Chondrocyte (in vitro differentiated cells): Measurements from ENCODE around the gene RPL27A. TPM values are rescaled to one million over a fixed set of nuclear protein-coding genes. Genes with fewer than 3 reads are reported as not detected.

Experiments used
- DNase-seq: peaks from one replicate; pipeline ENCODE4 v3.0.0; 2021; ENCODE audit warnings: mixed read lengths, low spot score
- H3K27ac Mint-ChIP-seq: one replicate; pipeline ENCODE4 v1.8.0; 2021; ENCODE audit warnings: mild to moderate bottlenecking, moderate library complexity, mixed read lengths; ENCODE audit not compliant: unreplicated experiment
- H3K27me3 Mint-ChIP-seq: 2 replicates; pipeline ENCODE4 v1.8.0; 2021; ENCODE audit warnings: low read depth, mixed read lengths
- H3K36me3 Mint-ChIP-seq: 2 replicates; pipeline ENCODE4 v1.8.0; 2021; ENCODE audit warnings: low read depth, mixed read lengths
- H3K4me1 Mint-ChIP-seq: 2 replicates; pipeline ENCODE4 v1.8.0; 2021; ENCODE audit warnings: low read depth, mild to moderate bottlenecking, mixed read lengths
- H3K4me3 Mint-ChIP-seq: one replicate; pipeline ENCODE4 v1.8.0; 2021; ENCODE audit warnings: mild to moderate bottlenecking, moderate library complexity, mixed read lengths; ENCODE audit not compliant: unreplicated experiment
- H3K9me3 Mint-ChIP-seq: 2 replicates; pipeline ENCODE4 v1.8.0; 2021; ENCODE audit warnings: low read depth, mixed read lengths
- total RNA-seq: library from RNA; stranded (reverse); gene quantifications from 3 replicates; pipeline ENCODE4 v1.2.1, GENCODE V29; 2021
- TF ChIP-seq, protein P1 (sequence below): fragments of 200-600 bp; sonication (generic); IDR thresholded peaks from 2 replicates; pipeline ENCODE4 v1.5.0; 2021; ENCODE audit warnings: antibody characterized with exemption, mild to moderate bottlenecking, moderate library complexity

Gene RPL27A
- total RNA-seq, 1 donor from 2014 or later, result 546 TPM

GRCh38 chr11:8640267-8640906, 42.2 kb upstream of the RPL27A start:
- Mint-ChIP-seq H3K36me3 (peaks cover 23% of the 10 kb centered on the region), H3K27ac (no peak overlapping the region), H3K4me1 (no peaks in the 10 kb centered on the region), H3K9me3 (peaks cover 9% of the 10 kb centered on the region), H3K27me3 (no peaks in the 10 kb centered on the region), H3K4me3 (no peak overlapping the region)
- TF ChIP-seq, protein P1, sequence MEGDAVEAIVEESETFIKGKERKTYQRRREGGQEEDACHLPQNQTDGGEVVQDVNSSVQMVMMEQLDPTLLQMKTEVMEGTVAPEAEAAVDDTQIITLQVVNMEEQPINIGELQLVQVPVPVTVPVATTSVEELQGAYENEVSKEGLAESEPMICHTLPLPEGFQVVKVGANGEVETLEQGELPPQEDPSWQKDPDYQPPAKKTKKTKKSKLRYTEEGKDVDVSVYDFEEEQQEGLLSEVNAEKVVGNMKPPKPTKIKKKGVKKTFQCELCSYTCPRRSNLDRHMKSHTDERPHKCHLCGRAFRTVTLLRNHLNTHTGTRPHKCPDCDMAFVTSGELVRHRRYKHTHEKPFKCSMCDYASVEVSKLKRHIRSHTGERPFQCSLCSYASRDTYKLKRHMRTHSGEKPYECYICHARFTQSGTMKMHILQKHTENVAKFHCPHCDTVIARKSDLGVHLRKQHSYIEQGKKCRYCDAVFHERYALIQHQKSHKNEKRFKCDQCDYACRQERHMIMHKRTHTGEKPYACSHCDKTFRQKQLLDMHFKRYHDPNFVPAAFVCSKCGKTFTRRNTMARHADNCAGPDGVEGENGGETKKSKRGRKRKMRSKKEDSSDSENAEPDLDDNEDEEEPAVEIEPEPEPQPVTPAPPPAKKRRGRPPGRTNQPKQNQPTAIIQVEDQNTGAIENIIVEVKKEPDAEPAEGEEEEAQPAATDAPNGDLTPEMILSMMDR, result no peak
- DNase-seq, result no peak

DNA sequence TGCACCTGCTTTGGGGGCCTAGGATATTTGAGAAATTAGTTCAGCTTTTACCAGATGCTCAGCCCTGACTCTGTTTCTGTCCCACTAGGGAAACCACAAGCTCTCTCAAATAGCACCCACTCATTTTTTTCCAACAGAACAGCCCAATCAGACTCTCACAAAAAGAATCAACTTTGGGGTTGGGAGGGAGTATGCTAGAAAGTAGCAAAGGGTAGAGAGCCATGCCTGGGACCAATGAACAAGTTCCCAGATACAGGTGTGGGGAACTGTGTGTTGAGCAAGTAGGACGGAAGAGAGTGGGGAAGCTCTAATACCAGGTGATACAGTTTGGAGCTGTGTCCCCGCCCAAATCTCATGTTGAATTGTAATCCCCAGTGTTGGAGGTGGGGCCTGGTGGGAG, 41.3 kb upstream of the RPL27A start:
- H3K4me1 Mint-ChIP-seq, result no peaks in the 10 kb centered on the region
- no peak overlapping the region for H3K27ac Mint-ChIP-seq
- DNase-seq, result no peak
- H3K9me3 Mint-ChIP-seq, result peaks cover 4% of the 10 kb centered on the region
- no peaks in the 10 kb centered on the region for H3K27me3 Mint-ChIP-seq
- no peak overlapping the region for H3K4me3 Mint-ChIP-seq
- H3K36me3 Mint-ChIP-seq, result peaks cover 16% of the 10 kb centered on the region
- TF ChIP-seq, protein P1, result no peak

DNA sequence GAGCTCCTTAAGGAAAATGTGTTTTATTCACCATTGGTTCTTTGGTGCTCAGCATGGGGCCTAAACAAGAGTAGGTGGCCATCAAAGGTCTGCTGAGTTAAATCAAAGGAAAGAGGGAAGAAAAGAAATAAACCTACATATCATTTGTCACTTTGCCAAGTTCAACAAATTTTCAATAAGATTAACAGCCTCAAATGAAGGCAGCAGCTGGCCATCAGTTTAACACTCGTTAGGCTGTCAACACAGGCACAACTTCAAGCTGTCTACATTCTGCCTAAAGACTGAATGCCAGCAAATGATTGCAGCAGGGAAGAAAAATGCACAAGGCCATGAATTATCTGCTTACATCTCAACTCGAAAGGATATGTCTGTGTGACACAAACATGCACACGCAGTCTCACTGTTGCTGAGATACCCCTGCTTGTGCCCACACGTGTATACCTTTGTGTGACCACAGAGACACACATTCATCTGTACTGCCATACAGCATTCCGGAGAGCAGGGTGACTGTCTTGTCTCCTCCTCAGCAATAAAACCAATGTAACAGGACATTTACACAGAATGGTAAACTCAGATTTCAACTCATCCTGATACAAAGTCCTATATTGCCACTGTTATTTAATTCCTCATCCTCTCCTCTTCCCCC, 40.3 kb upstream of the RPL27A start:
- Mint-ChIP-seq H3K36me3 (peaks cover 11% of the 10 kb centered on the region), H3K27ac (no peak overlapping the region), H3K4me3 (no peak overlapping the region), H3K27me3 (no peaks in the 10 kb centered on the region), H3K9me3 (no peaks in the 10 kb centered on the region), H3K4me1 (no peaks in the 10 kb centered on the region)
- DNase-seq, result no peak
- TF ChIP-seq, protein P1, result no peak

DNA sequence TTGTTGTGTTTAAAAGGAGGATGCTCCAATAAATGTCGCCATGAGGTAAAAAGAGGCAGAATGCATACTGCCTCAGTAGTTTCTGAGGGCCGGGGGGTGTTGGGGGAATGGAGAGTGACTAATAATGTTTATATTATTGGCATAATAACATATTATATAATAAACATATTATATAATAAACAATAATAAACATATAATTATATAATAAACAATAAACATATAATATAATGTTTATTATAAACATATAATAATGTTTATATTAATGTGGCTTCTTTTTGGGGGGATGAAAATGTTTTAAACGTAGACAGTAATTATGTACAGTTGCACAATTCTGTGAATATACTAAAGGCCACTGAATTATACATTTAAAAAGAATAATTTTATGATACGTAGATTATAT, 35.7 kb upstream of the RPL27A start:
- H3K27me3 Mint-ChIP-seq, result no peaks in the 10 kb centered on the region
- no peak for DNase-seq
- peaks cover 7% of the 10 kb centered on the region for H3K4me1 Mint-ChIP-seq
- TF ChIP-seq, protein P1, result no peak
- H3K36me3 Mint-ChIP-seq, result peaks cover 2% of the 10 kb centered on the region
- no peak overlapping the region for H3K4me3 Mint-ChIP-seq
- H3K27ac Mint-ChIP-seq, result no peak overlapping the region
- no peaks in the 10 kb centered on the region for H3K9me3 Mint-ChIP-seq

DNA sequence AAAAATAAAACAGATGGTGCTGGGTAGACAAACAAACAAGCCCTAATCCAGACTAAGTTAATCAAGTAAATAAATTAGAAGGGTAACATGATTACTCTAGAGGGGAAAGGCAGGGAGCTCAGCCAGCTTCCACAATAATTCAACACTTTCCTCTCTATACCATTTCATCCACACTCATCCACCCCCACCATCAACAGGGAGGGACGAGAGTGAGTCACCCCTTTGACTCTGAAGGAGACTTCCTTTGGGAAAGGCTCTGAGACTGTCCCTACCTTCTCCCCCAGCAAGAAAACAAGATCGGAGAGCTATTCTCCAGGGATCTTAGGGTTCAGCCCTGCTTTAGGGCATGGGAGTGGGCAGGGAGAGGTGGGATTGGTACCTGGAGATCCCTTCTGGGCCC, 33.2 kb upstream of the RPL27A start:
- Mint-ChIP-seq H3K9me3 (no peaks in the 10 kb centered on the region), H3K27me3 (no peaks in the 10 kb centered on the region), H3K4me3 (no peak overlapping the region), H3K4me1 (peaks cover 12% of the 10 kb centered on the region), H3K27ac (peak overlapping the region; percentile 30), H3K36me3 (peaks cover 6% of the 10 kb centered on the region)
- TF ChIP-seq, protein P1, result no peak
- DNase-seq, result no peak
